GM12872 (cell line): ENCODE data around the gene ST3GAL3.

ENCODE experiments used
- CTCF ChIP-seq: IDR thresholded peaks from 3 replicates; pipeline ENCODE4 v1.5.1; 2011; ENCODE audit warnings: low read depth, mild to moderate bottlenecking, low read length, moderate library complexity; ENCODE audit not compliant: insufficient read depth

ST3GAL3 gene

GRCh38 chr1:43703836-43704235 is 3.5 kb upstream of the ST3GAL3 start:
- no peak for TF ChIP-seq CTCF

GRCh38 chr1:43704838-43705237 is 2.5 kb upstream of the ST3GAL3 start:
- TF ChIP-seq CTCF = peak; percentile 45

GRCh38 chr1:43705334-43705733 is 2.0 kb upstream of the ST3GAL3 start:
- no peak for TF ChIP-seq CTCF

- TF ChIP-seq CTCF = no peak
Measured at GRCh38 chr1:43705982-43706597, 1.2 kb upstream of the ST3GAL3 start.

- TF ChIP-seq CTCF = no peak
Measured at GRCh38 chr1:43706598-43707189, 642 bp upstream of the ST3GAL3 start.

DNA sequence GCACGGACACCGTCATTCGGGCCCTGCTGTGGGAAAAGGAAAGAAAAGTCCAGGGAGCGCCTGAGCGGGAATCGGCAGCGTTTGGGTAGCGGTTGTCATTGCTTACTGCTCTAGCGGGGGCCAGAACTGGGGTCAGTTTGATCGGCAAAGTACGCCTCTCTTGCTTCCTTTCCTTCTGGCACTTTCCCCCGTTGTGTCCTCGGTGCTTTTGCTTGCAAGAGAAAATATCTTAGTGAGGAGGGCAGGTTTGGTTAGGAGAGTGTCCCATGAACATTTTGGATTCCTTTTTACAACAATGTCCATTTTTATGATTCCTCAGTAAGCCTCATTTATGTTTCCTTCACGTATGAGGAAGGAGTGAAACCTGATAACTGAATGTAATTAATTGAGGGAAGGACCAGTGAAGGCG is 670 bp downstream of the ST3GAL3 start:
- no peak for TF ChIP-seq CTCF

DNA sequence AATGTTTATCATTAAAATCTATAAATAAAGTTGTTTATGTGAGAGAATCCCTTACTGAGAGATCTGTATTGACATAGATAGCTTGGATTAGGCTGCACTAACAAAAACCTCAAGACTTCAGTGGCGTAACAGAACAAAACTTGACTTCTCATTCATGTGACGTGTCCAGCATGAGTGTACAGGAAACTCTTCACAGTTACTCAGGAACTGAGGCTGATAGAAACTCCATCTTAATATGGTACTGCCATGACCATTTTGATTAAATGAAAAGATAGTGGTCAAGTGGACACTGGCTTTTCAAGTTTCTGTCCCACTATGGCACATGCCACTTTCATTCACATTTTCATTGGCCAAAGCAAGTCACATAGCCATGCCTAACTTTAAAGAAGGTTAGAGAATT is 3.7 kb downstream of the ST3GAL3 start:
- TF ChIP-seq CTCF = no peak
